NB4 (cell line): ENCODE measurements around the gene HTR7.
"Not testable (repeated sequence)": the region's sequence is repeated elsewhere in the genome, so short reads cannot be mapped to it uniquely, and the experiment has no call there.

Source experiments
- POLR2A ChIP-seq: IDR thresholded peaks from 2 replicates; pipeline ENCODE4 v1.6.1; 2011; ENCODE audit warnings: mild to moderate bottlenecking; ENCODE audit not compliant: insufficient read length; ENCODE audit errors: extremely low read depth
- TF ChIP-seq, protein P1 (sequence below): IDR thresholded peaks from one replicate; pipeline ENCODE4 v1.5.1; 2012; ENCODE audit warnings: low read depth, low read length
- TF ChIP-seq, protein P2 (sequence below): IDR thresholded peaks from 2 replicates; pipeline ENCODE4 v1.6.1; 2011; ENCODE audit warnings: low read depth, low read length

DNA sequence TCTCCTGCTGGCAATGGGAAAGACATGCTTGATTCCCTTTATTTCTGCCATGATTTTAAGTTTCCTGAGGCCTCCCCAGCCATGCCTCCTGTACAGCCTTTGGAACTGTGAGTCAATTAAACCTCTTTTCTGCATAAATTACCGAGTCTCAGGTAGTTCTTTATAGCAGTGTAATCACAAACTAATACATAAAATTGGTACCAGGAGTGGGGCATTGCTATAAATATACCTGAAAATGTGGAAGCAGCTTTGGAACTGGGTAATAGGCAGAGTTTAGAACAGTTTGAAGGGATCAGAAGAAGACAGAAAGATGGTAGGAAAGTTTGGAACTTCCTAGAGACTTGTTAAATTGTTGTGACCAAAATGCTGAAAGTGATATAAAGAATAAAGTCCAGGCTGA lies 36.0 kb downstream of the HTR7 start:
- TF ChIP-seq, protein P1, sequence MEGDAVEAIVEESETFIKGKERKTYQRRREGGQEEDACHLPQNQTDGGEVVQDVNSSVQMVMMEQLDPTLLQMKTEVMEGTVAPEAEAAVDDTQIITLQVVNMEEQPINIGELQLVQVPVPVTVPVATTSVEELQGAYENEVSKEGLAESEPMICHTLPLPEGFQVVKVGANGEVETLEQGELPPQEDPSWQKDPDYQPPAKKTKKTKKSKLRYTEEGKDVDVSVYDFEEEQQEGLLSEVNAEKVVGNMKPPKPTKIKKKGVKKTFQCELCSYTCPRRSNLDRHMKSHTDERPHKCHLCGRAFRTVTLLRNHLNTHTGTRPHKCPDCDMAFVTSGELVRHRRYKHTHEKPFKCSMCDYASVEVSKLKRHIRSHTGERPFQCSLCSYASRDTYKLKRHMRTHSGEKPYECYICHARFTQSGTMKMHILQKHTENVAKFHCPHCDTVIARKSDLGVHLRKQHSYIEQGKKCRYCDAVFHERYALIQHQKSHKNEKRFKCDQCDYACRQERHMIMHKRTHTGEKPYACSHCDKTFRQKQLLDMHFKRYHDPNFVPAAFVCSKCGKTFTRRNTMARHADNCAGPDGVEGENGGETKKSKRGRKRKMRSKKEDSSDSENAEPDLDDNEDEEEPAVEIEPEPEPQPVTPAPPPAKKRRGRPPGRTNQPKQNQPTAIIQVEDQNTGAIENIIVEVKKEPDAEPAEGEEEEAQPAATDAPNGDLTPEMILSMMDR: not testable (repeated sequence)
- TF ChIP-seq, protein P2, sequence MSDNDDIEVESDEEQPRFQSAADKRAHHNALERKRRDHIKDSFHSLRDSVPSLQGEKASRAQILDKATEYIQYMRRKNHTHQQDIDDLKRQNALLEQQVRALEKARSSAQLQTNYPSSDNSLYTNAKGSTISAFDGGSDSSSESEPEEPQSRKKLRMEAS: not testable (repeated sequence)
- TF ChIP-seq POLR2A: not testable (repeated sequence)
